ENCODE results near the gene TNS1. TPM values are rescaled to one million over a fixed set of nuclear protein-coding genes. Genes with fewer than 3 reads are reported as not detected.

Gene TNS1
- total RNA-seq, 1 experiment from 2014 or later = 2.6 TPM

DNA sequence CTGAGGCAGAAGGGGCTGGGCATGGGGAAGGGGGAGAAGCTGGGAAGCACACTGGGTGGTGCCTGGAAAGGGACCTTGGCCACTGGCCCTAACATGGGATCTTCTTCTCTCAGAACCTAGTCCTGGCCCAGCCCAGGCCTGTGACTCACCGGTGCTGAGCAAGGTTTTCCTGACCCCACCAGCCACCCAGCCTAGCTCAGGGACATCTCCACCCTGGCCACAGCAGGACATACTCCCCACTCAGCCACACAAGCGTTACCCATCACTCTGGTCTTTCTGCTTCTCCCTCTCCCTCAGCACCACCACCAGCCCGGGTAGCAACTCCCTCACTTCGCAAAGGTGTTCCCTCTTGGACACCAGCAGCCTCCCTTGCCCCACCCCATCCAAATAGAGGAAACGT, 22.8 kb downstream of the TNS1 start:
- DNase-seq (ENCODE audit: low read depth) = no peak

DNA sequence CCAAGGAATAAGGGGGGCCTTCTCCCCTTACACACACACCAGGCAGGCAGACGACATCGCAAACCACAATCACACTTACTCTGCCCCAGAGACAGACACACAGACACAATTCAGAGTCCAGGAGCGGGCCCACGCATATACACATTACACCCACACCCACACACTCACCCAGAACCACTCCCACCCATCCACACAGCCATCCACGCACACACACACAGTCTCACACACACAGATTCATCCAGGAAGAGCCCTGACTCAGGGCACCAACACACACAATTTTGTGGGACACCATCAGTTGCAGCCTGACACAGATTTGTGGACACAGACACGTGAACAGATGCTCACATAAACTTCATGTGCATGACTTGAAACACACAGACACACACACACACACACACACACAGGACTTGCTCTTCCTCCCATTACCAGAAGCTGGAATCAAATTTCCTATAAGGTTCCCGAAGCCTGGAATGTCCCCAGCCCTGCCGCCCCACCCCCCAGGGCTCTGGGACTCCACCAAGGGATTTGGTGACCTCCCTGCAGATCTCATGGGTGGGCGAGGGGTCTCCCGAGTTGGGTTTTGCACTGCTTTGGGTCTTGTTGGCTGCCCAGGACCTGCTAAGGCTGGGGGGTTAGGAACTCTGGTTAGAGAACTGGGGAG, 23.5 kb downstream of the TNS1 start:
- DNase-seq (ENCODE audit: low read depth) = no peak

DNA sequence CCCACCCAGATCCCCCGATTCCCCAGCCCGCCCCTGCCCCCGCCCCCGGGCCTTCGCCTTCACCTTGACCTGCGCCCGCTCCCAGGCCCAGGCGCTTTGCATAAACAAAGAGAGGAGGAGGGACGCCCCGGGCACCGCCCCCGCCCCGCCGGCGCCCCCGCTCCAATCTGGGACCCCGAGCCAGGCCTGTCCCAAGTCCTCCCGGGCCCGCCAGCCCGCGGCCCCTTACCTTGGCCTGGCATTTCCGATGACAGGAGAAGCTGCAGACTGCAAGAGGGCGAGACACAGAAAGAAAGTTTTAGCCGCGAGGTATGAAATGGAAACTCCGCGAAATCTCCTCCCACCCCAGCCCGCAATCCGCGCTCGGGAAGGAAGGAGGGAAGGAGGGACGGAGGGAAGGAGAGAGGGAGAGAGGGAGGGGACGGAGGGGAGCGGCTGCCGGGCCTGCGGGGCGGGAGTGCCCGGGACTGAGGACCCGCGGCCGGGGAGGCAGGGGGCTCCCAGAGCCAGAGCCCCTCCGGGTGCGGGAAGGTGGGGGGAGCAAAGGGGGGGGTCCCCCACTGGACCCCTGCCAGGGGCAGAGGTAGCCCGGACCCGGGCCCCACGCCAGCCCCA, 24.2 kb downstream of the TNS1 start:
- no peak for DNase-seq (ENCODE audit: low read depth)

DNA sequence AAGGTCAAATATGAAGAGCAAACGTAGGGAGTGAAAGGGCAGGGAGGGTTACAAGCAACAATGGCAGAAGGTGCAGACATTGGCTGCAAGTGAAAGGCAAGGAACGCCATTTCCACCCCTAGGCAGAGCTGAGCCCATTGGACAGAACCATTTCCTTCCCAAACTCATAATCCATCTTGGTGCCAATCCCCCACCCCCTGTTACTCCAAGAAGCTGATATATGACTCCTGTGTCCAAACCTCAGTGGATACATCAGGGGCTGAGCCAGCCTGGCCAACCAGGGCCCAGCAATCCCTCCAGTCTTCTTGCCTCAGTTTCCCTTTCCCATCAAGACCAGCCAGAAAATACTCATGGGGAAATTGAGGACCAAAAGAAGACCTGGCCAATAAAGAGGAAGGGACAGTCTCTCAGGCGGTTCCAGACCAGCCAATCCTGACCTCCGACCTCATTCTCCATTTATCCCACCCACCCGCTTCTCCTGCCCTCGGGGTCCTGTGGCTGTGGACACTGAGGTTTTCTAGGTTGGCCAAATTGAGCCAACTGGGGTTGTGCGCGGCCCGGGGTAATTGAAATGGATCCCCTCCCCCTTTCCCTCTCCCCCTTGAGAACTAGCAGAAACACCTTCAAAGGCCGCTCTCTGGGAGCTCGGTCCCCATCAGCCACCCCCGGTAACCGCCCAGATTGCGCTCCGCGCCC, 24.8 kb downstream of the TNS1 start:
- DNase-seq (ENCODE audit: low read depth) = no peak

DNA sequence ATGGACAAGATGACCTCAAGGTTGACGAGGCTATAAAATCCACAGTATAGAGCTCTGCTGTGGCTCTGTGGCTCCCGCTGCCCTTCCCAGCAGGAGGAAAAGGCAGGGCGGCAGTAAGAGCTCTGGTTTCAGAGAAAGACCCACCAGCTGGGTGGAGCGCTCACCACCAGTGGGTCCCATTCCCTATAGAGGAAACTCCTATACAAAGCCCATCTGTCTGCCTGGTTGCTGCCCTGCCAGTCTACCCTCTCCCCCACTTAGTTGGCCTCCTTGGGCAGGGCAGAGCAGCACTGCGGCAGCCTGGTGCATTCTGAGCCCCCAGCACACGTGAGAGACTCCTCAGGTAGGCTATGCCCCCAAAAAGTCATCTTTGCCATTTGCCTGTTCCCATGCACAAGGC, 26.5 kb downstream of the TNS1 start:
- DNase-seq (ENCODE audit: low read depth) = no peak

DNA sequence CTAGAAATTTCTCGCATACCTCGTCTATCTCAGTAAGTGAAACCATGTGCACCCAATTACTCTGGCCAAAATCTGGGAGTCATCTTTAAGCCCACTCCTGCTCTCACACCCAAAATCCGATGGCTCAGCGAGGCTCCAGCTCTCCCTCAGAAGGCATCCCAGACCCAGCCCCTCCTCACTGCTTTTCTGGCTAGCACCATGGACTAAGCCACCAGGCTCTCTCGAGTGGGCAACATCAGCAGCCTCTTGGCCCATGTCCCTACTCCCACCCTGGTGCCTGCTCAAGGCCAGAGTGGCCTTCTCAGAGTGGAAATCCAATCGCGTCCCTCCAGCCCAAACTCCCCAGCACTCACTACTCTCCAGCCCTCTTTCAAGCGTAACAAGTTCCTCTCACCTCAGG, 27.2 kb downstream of the TNS1 start:
- DNase-seq (ENCODE audit: low read depth) = no peak

DNA sequence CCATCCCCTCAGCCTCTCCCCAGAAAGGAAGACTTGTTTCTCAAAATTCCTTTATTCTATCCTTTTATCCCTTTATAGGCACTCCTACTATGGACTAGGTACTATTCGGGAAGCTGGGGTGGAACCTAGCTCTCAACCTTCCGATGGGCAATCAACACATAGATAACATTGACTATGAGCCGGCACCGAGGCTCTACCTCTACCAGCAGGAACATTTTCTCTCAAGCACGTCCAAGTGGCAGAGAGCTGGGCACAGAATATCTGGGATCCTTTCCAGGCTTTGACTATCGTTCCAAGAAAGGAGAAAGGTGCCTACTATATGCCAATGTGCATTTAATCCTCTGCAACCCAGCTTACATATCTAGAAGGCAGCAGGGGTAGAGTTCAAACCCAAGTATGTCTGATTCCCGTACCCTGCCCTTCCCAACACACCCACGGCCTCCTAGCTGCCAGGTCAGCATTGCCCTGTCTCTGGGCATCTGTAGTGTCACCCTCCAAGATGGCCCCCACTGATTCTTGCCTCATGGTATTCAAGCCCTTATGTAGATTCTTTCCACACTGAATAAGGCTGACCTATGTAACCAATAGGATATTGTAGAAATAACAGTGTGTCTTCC, 28.3 kb downstream of the TNS1 start:
- no peak for DNase-seq (ENCODE audit: low read depth)

DNA sequence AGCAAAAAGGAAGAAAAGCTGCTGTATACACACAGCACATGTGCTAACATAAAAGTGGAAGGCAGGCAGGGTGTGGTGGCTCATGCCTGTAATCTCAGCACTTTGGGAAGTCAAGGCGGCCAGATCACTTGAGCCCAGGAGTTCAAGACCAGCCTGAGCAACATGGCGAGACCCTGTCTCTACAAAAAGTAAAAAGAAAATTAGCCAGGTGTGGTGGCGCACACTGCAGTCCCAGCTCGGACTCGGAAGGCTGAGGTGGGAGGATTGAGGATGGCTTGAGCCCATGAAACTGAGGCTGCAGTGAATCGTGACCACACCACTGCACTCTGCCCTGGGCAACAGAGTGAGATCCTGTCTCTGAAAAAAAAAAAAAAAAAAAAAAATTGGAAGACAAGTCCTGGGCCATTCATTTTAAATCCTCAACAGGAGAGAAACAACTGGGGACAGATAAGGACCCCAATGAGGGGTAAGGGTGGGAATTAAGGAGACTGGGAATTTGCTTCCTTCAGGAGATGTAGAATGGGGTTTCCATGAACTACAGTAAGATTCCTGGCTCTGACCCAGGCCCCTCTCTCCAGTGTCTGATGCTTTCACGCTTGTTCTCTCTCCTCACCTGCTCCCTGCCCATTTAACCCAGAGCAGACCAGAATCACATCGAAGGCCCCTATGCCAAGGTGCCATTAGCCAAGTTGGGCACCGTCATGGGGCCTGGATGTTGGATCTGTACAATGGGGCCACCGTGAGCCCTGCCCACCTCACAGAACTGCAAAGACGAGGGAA, 29.6 kb downstream of the TNS1 start:
- DNase-seq (ENCODE audit: low read depth) = no peak

DNA sequence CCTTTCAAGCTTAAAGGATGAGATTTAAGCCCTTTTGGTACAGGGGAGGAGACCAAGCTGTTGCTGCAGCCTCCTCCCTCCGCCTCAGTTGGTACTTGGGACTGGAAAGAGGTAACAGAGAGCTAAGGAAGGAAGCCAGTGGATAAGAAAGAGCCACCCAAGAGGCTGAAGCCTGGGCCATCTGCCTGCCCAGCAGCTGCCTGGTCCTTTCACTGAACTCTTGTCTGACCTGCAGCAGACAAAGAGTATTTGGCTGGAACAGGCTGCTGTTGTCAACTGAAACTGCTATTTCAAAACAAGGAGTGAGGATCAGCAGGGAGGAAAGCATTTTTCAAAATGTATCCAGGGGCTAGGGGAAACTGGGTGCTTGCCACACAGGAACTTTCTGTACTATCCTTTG, 30.3 kb downstream of the TNS1 start:
- no peak for DNase-seq (ENCODE audit: low read depth)

DNA sequence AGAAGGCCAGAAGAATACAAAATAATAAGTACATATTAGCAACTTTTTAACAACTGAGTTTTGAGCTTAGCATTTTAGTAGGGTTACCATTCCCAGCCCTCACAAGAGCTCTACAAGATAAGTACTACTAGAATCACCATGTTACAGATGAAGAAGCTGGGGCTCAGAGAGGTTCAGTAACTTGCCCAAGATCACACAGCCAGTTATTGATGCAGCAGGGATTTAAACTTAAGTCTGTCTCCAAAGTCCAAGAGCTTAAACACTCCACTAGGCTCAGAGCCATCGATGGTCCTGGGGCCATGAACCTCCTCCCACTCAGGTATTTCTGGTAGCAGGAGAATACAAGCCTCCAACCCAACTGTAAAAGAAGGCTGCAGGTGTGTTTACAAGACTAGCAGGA, 30.8 kb downstream of the TNS1 start:
- DNase-seq (ENCODE audit: low read depth) = no peak

DNA sequence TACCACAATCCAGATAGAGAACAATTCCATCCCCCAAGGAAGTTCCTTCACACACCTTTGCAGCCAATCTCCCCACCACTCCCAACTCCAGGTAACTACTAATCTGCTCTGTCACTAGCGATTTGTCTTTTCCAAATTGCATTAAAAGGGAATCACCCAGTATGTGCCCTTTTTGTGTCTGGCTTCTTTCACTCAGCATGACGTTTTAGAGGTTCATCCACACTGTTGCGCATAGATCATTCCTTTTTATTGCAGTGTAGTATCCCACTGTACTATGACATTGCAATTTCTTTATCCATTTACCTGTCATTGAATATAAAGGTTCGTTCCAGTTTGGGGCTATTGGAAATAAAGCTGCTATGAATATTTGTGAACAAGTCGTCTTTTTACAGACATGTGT, 31.6 kb downstream of the TNS1 start:
- DNase-seq (ENCODE audit: low read depth) = no peak

DNA sequence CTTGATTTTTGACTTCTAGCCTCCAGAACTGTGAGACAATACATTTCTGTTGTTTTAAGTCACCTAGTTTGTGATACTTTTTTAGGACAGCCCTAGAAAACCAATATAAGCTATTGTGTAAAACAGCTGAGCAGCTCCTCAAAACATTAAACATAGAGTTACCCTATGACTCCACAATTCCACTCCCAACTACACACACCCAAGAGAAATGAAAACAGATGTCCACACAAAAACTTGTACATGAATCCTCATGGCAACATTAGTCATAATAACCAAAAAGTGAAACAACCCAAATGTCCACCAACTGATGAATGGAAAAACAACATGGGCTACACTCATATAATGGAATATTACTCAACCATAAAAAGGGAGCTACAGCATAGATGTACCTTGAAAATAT, 32.6 kb downstream of the TNS1 start:
- DNase-seq (ENCODE audit: low read depth) = no peak

DNA sequence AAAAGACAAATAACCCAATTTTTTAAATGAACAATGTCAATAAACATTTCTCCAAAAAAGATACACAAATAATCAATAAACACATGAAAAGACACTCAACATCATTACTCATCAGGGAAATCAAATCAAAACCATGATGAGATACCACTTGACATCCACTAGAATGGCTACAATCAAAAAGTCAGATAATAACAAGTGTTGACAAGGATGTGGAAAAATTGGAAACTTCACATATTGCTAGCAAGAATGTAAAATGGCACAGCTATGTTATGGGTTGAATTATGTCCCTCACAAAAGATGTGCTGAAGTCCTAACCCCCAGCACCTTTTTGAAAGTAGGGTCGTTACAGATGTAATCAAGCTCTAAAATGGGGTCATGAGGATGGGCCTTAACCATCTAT, 33.2 kb downstream of the TNS1 start:
- DNase-seq (ENCODE audit: low read depth) = no peak

DNA sequence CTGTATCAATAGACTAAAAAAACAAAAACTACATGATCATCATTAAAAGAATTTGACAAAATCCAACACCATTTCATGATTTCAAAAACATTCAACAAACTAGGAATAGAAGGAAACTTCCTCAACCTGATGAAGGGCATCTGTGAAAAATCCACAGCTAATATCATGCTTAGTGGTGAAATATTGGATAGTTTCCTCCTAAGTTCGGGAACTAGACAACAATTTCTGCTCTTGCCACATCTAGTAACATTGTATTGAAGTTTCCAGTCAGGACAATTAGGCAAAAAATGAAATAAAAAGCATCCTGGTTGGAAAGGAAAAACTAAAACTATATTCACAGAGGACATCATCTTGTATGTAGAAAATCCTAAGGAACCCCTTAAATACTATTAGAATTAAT, 34.8 kb downstream of the TNS1 start:
- no peak for DNase-seq (ENCODE audit: low read depth)

DNA sequence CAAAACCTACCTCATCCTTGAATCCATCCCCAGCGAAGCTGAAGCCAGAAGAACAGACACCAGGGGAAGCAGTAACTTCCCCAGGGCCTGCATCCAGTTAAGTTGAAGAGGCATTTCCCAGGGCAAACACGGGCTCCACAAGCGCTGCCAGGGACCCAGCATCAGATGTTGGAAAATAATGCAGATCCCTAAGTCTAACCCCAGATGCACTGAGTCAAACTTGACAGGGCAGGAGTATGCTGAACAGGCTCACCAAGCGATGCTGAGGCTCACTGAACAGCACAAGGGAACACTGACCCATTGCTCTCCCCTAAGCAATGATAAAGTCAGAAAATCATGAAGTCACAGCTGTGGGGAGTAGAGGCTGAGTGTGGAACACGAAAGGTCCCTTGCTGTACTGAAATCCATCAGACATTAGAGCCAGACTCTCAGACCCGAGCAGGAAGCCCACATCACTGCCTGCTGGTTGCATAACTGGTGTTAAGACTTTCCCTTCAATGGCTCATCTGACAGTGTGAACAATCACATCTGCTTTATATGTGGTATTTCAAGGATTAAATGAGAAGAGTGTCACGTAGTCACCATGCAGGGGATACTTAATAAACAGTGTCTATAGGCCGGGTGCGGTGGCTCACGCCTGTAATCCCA, 36.2 kb downstream of the TNS1 start:
- no peak for DNase-seq (ENCODE audit: low read depth)

DNA sequence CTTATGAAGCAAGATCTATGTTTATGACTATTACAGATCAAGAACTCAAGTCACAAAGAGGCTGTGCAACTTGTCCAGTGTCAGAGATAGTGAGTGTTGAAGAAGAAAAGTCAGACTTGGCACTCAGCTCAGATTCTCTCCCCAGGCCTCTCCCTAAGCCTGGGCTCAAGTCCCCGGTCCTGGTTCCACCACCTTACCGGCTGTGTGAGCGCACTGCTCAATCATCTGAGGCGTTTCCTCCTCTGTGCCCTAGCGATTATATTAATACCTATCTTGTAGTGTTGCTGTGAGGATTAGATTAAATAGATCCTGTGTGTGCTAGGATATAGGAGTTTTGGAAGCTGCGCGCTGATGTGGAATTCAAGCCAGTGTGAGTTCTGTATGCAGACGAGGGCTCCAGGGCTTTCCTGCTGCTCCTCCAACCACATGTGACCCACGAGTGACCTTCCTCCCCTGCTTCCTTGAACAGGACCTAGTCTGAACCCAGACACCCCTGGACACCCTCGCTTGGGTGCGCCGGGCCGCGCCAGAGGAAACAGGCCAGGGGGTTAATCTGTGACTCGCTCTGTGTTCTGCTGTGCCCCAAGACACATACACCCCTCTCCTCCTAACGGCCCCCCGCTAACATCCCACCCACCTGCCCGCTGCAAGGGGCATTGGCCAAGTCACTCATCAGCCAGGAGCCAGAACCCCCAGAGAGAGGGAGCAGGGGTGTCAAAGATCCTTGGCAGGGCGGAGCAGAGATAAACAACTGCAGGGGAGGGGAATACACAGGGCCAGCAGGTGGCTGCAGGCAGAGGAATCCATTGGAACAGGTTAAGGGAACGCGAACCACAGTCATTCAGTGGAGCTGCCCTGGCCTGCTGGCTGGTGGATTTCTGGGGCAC, 38.3 kb downstream of the TNS1 start:
- no peak for DNase-seq (ENCODE audit: low read depth)

DNA sequence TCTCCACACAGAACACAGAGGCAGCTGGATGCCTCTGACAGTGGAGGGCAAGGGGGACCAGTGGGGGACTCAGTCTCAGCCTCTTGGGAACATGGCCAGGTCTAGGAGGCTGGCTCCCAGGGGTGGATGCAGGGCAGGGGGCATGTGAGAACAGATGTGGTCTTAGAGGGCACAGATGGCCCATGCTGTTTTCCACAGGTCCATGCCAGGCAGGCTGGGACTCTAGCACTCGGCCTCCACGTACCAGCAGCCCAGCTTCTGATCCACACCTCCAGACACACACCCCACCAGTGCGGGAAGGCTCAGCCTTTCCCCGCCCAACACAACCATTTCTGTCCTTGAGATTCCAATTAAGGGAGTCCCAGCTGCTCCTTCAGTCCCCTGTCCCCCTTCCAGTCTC, 42.4 kb downstream of the TNS1 start:
- no peak for DNase-seq (ENCODE audit: low read depth)

DNA sequence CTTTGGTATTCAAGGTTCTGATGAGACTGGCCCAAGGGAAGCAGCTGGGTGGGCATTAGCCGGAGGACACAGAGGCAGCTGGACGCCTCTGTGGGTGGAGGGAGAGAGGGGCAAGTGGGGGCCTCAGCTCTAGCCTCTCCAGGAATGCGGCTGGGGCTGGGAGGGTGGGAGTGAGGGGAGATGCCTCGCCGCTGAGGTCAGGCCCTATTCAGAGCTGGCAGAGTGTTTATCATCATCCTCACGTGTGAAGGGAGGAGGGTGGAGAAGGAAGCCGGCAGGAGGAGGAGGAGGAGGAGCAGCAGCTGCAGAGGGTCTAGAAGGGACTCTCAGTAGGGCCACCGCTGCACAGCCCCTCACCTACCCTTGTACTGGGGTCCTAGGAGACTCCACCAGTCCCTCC, 43.1 kb downstream of the TNS1 start:
- no peak for DNase-seq (ENCODE audit: low read depth)

DNA sequence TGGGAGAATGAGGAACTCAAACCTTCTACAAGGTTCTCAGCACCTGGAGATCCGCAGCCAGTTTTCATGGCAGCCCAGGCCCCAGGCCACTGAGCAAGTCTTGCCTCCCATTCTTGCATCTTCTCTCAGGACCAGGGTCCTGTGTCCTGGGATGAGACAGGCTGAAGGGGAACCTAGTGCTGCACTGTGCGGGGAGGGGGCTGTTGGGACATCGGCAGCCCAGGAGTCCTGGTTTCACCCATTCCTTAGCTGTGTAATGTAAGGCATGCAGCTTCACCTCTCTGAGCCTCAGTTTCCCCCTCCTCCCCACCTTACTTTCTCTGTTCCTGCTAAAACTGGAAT, 43.9 kb downstream of the TNS1 start:
- no peak for DNase-seq (ENCODE audit: low read depth)

DNA sequence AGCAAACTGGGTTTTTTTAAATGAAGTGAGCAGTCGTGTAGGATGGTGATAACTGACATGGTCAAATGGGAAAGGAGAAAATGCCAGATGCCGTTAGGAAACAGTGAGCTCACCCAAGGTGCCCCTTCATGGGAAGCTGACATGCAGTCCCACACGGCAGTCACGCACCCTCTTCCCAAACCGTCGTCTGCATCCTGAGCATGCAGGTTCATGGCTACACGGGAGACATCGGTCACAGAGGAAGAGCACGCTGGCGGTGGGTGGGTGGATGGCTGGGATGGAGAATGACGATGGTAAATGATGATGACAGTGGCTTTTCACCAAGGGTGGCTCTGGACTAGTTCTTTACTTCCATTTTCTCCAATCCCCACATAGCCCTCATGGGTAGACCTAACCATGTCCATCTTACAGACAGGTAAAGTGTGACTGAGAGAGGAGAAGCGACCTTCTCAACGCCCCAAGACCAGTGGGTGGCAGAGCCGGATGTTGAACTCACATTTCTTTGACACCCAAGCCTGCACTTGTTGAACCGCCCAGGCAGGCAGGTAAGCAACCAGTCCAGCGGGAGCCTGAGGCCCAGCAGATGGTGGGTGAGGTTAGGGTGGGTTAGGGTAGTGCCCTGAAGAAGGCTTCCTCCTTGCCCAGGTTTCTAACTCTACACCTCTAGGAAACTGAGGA, 44.5 kb downstream of the TNS1 start:
- DNase-seq (ENCODE audit: low read depth) = no peak

Data from Daoy (cell line).